CD4-positive, alpha-beta T cell treated with Interleukin-2 at 100 ng/mL for 4 hours (primary cell): ENCODE data around the gene IMMT.

Experiments
- DNase-seq: peaks from one replicate; pipeline ENCODE4 v3.0.0-alpha.2; 2020; ENCODE audit warnings: low spot score

Gene IMMT

GRCh38 chr2:86199834-86200177 is 4.5 kb upstream of the IMMT start:
- DNase-seq: no peak

DNA sequence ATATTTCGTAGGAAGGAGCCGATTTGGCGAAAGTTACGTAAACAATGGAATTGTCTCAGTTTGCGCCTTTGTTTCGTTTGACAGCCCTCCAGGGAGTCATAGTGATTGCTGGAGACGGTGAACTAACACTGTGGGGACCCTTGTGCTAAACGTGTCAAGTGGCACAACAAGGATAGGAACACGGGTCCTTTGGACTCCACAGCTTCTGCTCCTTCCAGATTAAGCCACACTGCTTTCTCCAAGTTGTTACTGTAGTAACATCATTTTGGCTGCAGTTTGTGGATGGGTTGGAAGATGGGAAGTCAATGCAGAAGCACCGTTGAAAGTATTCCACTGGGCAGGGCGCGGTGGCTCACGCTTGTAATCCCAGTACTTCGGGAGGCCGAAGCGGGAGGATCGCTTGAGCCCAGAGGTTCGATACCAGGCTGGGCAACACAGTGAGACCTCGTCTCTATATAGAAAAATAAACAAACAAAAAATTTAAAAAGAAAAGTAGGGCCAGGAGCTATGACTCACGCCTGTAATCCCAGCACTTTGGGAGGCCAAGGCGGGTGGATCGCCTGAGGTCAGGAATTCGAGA is 636 bp upstream of the IMMT start:
- no peak for DNase-seq

- no peak for DNase-seq
These were observed 559 bp downstream of the IMMT start for GRCh38 chr2:86194751-86195054.

DNA sequence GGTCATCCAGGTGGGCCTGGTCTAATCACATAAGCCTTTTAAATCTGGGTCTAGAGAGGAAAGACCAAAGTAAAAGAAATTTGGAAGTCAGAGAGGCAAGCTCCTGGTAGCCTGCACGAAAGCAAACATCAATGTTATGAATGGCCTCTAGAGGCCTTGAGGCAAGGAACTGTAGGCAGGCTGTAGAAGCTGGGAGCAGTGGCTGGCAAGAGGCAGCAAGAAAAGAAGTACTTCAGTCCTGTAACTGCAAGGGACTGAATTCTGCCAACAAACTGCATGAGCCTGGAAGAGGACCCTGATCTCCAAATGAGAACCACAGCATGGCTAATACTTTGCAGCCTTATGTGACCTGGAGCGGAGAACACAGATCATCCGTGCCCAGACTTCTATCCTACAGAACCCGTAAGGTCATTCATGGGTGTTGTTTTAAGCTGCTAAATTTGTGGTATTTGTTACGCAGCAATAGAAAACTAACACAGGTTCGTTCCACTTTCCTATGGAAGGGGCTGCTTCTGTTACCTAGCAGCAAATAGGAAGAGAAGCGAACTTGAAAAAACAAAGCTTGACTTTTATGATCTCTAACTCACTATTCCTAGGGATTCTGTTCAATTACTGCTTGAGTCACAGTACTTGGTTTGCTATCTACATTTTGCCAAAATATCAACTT is 1.2 kb downstream of the IMMT start:
- DNase-seq: no peak

- no peak for DNase-seq
These were observed 5.4 kb downstream of the IMMT start for GRCh38 chr2:86189782-86190416.

- no peak for DNase-seq
These were observed 8.8 kb downstream of the IMMT start for GRCh38 chr2:86186431-86186830.

- peak; percentile 83 for DNase-seq
These were observed 9.6 kb downstream of the IMMT start for GRCh38 chr2:86185517-86186212.

GRCh38 chr2:86176597-86176996 is 18.7 kb downstream of the IMMT start:
- DNase-seq: no peak

GRCh38 chr2:86175828-86176227 is 19.4 kb downstream of the IMMT start:
- DNase-seq: no peak

DNA sequence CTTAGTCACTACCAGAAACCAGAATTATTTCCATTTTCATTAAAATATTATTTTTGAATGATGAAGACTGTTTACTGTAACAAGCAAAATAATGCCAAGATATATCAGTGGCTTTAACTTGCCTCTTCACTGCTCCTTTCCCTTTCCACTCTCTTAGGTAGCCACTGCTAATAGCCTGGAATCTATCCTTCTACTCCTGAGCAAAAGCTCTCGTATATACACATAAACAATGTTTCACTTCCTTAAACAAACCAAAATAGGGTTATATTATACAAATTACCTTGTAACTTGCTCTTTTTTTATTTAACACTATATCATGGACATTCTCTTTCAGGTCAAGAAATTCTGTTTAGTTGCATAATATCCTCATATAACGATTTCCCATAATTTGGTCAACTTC is 20.8 kb downstream of the IMMT start:
- no peak for DNase-seq

GRCh38 chr2:86172610-86173009 is 22.7 kb downstream of the IMMT start:
- no peak for DNase-seq

GRCh38 chr2:86171295-86171694 is 24.0 kb downstream of the IMMT start:
- DNase-seq: no peak

DNA sequence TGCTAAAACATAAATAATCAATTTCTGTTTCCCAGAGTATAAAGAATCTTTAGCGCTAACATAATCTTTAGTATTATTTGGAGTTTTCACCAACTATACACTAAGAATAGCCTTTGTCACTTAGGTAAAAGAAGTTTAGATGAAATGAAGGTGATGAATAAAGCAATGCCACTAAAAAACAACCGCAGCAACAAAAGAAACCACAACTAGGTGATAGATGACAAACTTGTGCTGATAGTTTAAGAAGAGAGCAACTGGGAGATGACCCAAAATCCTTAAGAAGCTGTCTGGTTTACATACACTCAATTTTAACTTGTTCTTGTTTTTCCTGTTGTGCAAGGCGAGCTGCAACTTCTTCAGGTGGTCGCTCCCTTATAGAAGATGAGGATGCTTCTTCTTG is 24.8 kb downstream of the IMMT start:
- DNase-seq: no peak

- DNase-seq: no peak
These were observed 34.9 kb downstream of the IMMT start for GRCh38 chr2:86160156-86160952.

DNA sequence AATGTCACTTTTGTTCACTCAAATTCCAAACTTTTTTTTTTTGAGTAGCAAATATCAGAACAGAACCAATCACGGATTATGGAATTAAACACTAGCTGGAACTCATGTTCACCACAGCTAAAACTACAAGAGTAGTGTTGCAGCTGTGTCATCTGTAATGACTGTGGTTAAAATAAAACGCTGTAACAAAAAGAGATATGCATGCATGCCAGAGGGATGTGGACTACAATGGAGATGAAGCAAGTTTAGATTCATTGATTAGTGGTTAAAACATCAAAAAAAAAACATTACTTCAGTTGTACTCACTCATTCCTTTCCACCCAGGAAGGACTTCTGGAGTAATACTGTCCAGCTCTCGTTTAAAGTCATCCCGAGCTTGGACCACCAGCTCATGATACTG is 37.0 kb downstream of the IMMT start:
- DNase-seq: no peak

GRCh38 chr2:86157009-86157556 is 38.2 kb downstream of the IMMT start:
- DNase-seq: no peak

GRCh38 chr2:86150502-86150901 is 44.8 kb downstream of the IMMT start:
- DNase-seq: no peak

GRCh38 chr2:86147793-86148192 is 47.5 kb downstream of the IMMT start:
- DNase-seq: no peak

DNA sequence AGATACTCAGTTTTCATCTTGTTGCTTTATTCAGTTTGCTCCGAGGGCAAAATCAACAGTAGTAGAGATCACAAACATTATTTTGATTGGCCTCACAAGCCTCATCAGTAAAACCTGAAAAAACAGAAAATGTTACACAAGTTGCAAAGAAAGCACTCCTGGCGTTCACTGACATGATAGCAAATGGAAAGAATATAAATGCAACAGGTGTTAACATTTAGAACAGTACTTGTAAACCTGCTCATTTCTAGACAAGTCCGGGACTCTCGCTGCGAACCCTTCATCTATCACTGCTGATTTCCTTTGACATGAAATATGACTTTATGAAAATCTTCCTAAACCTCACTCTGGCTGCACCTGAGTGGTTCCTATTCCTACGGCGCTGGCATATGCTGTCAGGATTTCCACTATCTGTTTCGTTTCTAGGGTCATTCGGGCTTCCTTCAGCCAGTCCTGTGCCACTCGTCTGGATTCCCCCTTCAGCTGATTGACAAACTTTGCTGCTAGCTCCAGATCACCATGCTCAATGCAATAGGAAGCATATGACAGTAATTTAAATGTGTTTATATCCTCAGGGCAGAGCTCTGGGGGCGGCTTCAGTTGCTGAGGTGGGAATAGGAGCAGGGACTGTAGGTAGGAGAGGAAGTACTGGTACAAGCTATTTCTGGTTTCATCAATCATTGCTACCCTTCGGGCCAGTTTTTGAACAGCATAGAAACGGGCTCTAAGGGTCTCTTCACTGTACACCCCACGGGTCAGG is 51.2 kb downstream of the IMMT start:
- DNase-seq: no peak

GRCh38 chr2:86143307-86143706 is 52.0 kb downstream of the IMMT start:
- DNase-seq: no peak

DNA sequence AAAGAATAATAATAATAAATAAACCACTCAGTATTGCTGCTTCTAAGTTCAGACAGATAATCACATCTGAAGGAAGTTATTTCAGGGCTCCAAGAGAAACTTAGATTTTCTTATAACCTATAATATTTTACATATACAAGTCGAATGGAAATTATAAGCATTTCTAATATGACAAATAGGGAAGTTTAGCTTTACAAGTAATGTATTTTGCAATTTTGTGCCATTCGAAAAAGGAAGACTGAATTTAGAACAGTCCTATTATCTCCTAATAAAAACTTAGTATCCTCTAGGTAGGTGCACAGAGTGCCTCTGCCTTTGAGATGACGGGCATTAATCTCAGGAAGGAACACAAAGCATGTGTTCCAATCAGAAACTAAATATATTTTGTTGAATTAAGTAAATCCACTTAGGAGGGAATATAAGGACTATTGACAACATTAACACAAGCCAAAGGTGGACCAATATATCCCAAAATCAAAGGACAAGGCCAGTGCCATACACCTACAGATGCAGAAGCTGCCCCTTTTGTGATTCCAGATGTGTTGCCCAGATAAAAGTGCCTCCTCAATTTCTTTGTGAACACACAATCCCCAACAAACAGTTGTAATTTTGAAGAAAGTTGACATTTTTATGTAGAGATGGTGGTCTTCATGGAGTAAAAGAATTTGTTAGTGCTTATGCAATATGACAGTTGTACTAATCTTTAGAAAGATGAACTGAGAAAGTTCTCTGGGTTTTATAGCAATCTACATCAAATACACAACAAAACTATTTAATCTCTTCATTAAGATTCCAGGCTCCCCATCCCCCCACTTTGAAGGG is 52.6 kb downstream of the IMMT start:
- DNase-seq: no peak
